HG02870 (cell line): ENCODE measurements around the gene ATP13A4.

Experiments used
- ATAC-seq: cut with Tn5 transposase; IDR thresholded peaks from one replicate; pipeline ENCODE4 v1.9.1; 2021; ENCODE audit warnings: mild to moderate bottlenecking, moderate library complexity; ENCODE audit not compliant: unreplicated experiment

Gene ATP13A4

GRCh38 chr3:193407688-193408087, 147.0 kb downstream of the ATP13A4 start:
- ATAC-seq = no peak

- ATAC-seq = no peak
Observed at GRCh38 chr3:193407112-193407511, 147.6 kb downstream of the ATP13A4 start.

GRCh38 chr3:193403307-193403706, 151.4 kb downstream of the ATP13A4 start:
- no peak for ATAC-seq

GRCh38 chr3:193400304-193400703, 154.4 kb downstream of the ATP13A4 start:
- no peak for ATAC-seq

- ATAC-seq = no peak
Observed at GRCh38 chr3:193396451-193397244, 158.0 kb downstream of the ATP13A4 start.

- no peak for ATAC-seq
Observed at GRCh38 chr3:193391902-193392301, 162.8 kb downstream of the ATP13A4 start.

- no peak for ATAC-seq
Observed at GRCh38 chr3:193389335-193389734, 165.4 kb downstream of the ATP13A4 start.

- no peak for ATAC-seq
Observed at GRCh38 chr3:193388361-193388760, 166.3 kb downstream of the ATP13A4 start.

GRCh38 chr3:193387596-193387995, 167.1 kb downstream of the ATP13A4 start:
- ATAC-seq = no peak

GRCh38 chr3:193378706-193379105, 176.0 kb downstream of the ATP13A4 start, which contains the start of gene ATP13A5:
ATP13A5 (minus strand) TSS chr3:193378753; CDS start chr3:193378725, 28 bp downstream.
- ATAC-seq = no peak

- ATAC-seq = no peak
Observed at GRCh38 chr3:193377591-193377990, 177.1 kb downstream of the ATP13A4 start.

- ATAC-seq = no peak
Observed at GRCh38 chr3:193375614-193376013, 179.1 kb downstream of the ATP13A4 start.

- peak; percentile 76 for ATAC-seq
Observed at GRCh38 chr3:193372783-193373182, 181.9 kb downstream of the ATP13A4 start.

GRCh38 chr3:193367868-193368267, 186.8 kb downstream of the ATP13A4 start:
- ATAC-seq = no peak

GRCh38 chr3:193357291-193357690, 197.4 kb downstream of the ATP13A4 start:
- no peak for ATAC-seq

GRCh38 chr3:193354423-193354822, 200.3 kb downstream of the ATP13A4 start:
- no peak for ATAC-seq
